Subcutaneous adipose tissue (tissue), 4 donors: Measurements from ENCODE around the gene FOXS1. TPM values are rescaled to one million over a fixed set of nuclear protein-coding genes. Genes with fewer than 3 reads are reported as not detected.

ENCODE experiments used
- total RNA-seq, 4 donors: library from RNA; depleted of rRNA; stranded (reverse); fragments of >200 nt; gene quantifications; one replicate each; pipeline ENCODE4 v1.1.0, GENCODE V29; 2016
- TF ChIP-seq, protein P1 (sequence below): fragments of 450-650 bp; IDR thresholded peaks from one replicate; pipeline ENCODE4 v1.5.1; 2016; ENCODE audit warnings: low read depth, mild to moderate bottlenecking, control low read depth, antibody characterized with exemption, moderate library complexity

FOXS1 gene
- total RNA-seq, 4 donors from 2014 or later: not detected

DNA sequence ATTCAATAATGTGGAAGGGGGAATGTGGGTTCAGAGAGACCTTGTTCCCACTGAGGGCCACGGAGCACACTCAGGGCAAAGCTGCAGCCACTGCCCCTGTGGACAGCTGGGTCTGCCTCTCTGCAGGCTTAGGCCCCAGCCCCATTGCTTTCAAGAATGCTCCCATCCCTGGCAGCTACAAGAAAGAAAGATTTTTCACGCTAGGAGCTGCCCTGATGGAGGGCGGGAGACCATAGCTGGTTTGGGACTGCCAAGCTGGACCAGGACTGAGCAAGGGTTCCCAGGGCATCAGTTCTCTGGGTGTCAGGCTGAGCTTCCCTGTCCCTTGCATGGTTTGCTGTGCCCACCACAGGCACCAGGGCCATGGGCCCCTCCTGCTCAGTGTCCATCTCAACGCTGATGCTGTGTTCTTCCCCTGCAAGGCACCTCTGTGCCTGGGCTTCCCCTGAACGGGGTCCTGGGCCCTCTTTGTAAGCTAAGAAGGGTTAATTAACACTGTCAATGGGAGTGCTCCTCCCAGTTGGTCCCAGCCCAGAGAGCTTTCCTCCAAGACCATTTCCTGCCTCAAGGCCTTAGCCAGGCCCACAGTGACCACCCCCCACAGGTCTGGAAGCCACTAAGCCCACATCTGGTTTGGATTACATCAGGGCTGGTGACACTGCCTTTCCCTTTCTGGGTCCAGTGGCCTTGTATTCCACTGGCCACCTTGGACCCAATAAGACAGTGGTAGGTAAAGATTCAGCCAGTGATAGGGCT lies 8.4 kb downstream of the FOXS1 start:
- TF ChIP-seq, protein P1, sequence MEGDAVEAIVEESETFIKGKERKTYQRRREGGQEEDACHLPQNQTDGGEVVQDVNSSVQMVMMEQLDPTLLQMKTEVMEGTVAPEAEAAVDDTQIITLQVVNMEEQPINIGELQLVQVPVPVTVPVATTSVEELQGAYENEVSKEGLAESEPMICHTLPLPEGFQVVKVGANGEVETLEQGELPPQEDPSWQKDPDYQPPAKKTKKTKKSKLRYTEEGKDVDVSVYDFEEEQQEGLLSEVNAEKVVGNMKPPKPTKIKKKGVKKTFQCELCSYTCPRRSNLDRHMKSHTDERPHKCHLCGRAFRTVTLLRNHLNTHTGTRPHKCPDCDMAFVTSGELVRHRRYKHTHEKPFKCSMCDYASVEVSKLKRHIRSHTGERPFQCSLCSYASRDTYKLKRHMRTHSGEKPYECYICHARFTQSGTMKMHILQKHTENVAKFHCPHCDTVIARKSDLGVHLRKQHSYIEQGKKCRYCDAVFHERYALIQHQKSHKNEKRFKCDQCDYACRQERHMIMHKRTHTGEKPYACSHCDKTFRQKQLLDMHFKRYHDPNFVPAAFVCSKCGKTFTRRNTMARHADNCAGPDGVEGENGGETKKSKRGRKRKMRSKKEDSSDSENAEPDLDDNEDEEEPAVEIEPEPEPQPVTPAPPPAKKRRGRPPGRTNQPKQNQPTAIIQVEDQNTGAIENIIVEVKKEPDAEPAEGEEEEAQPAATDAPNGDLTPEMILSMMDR: no peak

DNA sequence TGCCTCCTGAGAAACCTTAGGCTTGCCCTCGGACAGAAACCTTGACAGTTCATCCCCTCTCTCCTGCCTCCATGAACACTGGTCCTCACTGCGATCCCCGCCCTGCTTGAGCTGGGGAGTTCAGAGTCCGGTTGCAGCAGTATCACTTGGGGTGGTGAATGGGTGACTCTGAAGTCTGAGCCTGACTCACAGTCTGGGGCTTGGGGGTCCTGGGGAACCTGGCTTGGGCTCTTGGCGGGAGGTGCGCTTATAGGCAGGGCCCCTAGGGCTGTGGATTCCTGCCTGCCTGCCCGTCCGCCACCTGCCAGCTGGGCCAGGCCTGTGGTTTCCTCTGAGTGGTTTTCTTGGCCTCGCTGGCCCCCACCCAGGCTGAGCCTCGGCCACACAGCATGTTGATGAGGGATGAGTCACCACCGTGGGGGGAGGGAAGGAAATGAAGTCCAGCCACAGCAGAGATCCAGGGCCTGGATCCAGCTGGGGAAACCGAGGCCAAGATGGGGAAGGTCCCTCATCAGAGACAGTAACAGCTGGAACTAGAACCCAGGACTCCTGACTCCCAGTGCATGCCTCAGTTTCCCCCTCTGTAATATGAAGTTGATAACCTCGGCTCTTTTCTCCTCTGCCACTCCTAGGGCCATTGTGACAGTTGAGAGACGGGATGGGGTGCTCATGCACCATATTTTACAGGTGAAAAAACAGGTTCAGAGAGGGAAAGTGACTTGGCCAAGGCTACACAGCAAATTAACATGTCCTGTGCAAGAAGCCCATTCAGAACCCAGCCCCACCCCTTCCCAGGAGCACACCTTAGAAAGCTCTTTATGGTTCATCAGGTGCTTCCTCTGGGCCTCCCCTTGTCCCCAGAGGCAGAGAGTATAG lies 9.2 kb downstream of the FOXS1 start:
- TF ChIP-seq, protein P1: no peak

DNA sequence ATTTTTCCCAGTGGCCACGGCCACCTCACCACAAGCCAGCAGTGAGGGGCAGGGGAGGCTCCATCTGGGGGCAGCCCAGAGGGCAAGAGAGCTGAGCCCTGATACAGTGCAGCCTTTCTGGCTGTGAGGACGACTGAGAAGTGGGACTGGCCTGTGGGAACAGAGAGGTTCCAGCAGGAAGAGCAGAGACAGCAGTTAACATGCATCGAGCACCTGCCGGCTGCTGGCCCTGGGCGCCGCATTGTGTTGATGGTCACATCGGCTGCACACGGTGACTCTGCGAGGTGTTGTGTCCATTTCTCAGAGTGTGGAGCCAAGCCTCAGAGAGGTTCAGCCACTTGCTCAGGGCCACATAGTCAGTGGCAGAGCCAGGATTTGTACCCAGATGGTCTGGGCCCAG lies 9.8 kb downstream of the FOXS1 start:
- TF ChIP-seq, protein P1: no peak

DNA sequence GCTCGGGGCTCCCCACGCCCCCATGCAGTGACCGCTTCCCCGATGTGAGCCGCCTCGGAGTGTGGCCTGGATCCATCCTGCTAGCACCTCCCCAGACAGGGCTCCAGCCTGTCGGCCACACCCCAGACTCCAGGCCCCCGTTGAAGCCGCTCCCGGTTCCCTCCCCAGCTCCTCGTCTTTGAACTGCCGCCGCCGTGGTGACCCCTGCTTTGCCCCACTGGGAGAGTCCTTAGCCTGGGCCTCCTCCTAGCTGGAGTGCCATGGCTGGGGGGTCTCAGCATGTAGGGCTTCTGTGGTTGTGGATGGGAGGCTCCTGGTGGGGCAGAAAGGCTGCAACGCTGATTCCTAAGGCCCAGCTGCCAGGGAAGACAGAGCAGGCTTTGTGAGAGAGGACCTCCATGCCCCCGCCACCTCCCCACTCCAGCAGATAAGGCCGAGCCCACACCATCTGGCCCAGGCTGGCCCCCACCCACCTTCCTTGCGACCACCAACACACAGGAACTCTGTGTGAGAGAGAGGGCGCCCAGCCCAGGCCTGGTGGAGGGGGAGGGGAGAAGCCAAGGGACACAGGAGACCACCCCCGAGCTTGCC lies 11.4 kb downstream of the FOXS1 start:
- TF ChIP-seq, protein P1: no peak

DNA sequence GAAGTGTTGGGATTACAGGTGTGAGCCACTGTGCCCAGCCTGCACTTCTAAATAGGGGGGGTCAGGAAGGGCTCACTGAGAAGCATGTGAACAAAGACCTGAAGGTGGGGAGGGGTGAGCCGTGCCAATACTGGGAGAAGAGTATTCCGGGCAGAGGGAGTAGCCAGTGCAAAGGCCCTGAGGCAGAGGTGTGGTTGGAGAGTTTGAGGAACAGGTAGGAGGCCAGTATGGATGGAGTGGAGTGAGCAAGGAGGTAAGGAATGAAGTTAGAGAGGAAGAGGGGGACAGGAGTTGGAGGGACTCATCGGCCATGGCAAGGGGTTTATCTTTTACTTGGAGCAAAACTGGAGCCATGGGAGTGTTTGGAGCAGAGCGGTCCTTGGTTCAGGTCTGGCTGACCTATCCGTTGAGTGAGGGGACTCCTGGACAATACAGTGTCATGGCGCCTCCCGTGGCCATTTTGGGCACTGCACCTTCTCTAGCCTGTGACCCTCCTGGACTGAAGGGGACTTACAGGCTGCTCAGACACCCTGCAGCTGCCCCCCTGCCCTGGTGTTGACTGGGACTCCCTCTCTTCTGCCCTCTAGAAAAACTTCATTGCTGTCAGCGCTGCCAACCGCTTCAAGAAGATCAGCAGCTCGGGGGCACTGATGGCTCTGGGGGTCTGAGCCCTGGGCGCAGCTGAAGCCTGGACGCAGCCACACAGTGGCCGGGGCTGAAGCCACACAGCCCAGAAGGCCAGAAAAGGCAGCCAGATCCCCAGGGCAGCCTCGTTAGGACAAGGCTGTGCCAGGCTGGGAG lies 12.1 kb downstream of the FOXS1 start:
- TF ChIP-seq, protein P1: no peak

DNA sequence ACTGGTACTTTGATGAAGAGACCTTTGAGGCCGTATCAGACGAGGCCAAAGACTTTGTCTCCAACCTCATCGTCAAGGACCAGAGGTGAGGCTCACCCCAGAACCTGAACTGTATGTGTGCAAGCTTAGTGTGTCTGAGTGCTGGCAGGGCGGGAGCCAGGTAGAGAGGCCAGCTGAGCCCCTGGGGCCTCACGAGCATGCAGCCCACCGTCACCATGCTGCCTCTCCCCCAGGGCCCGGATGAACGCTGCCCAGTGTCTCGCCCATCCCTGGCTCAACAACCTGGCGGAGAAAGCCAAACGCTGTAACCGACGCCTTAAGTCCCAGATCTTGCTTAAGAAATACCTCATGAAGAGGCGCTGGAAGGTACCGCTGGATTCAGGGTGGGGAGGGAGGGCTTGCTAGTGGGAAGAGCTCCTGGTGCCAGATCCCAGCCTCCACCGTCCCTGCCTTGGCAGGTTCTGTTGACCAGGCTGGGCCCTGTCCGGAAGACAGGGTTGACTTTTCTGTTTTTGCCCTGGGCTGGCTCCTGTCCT lies 13.6 kb downstream of the FOXS1 start:
- TF ChIP-seq, protein P1: no peak
